ENCODE results near the gene FEM1C.

- TF ChIP-seq EZH2 (IDR thresholded peaks at IDR 0.05; ENCODE audit: borderline replicate concordance, insufficient read depth, low read length, poor library complexity, severe bottlenecking) (no peak), SMC3 (conservative IDR thresholded peaks at IDR 0.05; ENCODE audit: poor library complexity) (no peak), CTCF (IDR thresholded peaks at IDR 0.05; ENCODE audit: poor library complexity, severe bottlenecking) (no peak), POLR2AphosphoS5 (IDR thresholded peaks at IDR 0.05) (no peak), RAD21 (conservative IDR thresholded peaks at IDR 0.05) (no peak)
These were observed 64.3 kb downstream of the FEM1C start for GRCh38 chr5:115480271-115480670.

Data from neural cell (in vitro differentiated cells).